Naive thymus-derived CD8-positive, alpha-beta T cell (primary cell): ENCODE results near the gene ZBTB7A. TPM values are rescaled to one million over a fixed set of nuclear protein-coding genes. Genes with fewer than 3 reads are reported as not detected.

ENCODE experiments used
- ATAC-seq, 2 donors: fragments of 150-1000 bp; cut with Tn5 transposase in 1 of 2; sonication (Bioruptor Pico), chemical (Tn5 transposase) in 1 of 2; 1 replicate in 1 of 2; 2 replicates in 1 of 2; pipeline ENCODE4 v1.10.0; 2021; ENCODE audit warnings: mild to moderate bottlenecking in 2 of 2, moderate library complexity in 2 of 2
- POLR2A ChIA-PET: fragments of 350-600 bp; sonication (Branson Sonifier 250); formaldehyde crosslinking; loops from one replicate; lab custom pipeline; 2021; ENCODE audit warnings: antibody characterized with exemption; lab: Charles Lee
- DNase-seq, 10 donors: peaks; one replicate each; pipeline versions ENCODE4 v3.0.0 to v3.0.0-alpha.2; 2020 to 2022
- H3K27ac Mint-ChIP-seq, 10 donors: one replicate each; pipeline ENCODE4 v1.8.0; 2020 to 2022; ENCODE audit warnings: mild to moderate bottlenecking in 10 of 10, mixed read lengths in 10 of 10, moderate library complexity in 4 of 10, inconsistent platforms in 1 of 10
- H3K27me3 Mint-ChIP-seq, 5 donors: one replicate each; pipeline ENCODE4 v1.8.0; 2021 to 2022; ENCODE audit warnings: mixed read lengths in 5 of 5
- H3K36me3 Mint-ChIP-seq, 3 donors: one replicate each; pipeline ENCODE4 v1.8.0; 2020 to 2022; ENCODE audit warnings: mixed read lengths in 3 of 3, mild to moderate bottlenecking in 2 of 3, inconsistent platforms in 1 of 3
- H3K4me1 Mint-ChIP-seq, 4 donors: one replicate each; pipeline ENCODE4 v1.8.0; 2021 to 2022; ENCODE audit warnings: mixed read lengths in 4 of 4
- H3K4me3 Mint-ChIP-seq, 10 donors: one replicate each; pipeline ENCODE4 v1.8.0; 2020 to 2022; ENCODE audit warnings: mild to moderate bottlenecking in 10 of 10, mixed read lengths in 10 of 10, moderate library complexity in 6 of 10, inconsistent platforms in 1 of 10
- H3K9me3 Mint-ChIP-seq, 9 donors: one replicate each; pipeline ENCODE4 v1.8.0; 2020 to 2022; ENCODE audit warnings: mixed read lengths in 9 of 9, mild to moderate bottlenecking in 3 of 9, inconsistent platforms in 1 of 9, moderate library complexity in 1 of 9
- polyA plus RNA-seq, 3 donors: library from polyadenylated mRNA; unstranded; fragments of 300-500 nt; fragmentation: Illumina TruSeq; gene quantifications; one replicate each; pipeline ENCODE4 v1.2.3, GENCODE V29; 2021
- total RNA-seq, 8 experiments: library from RNA in 2 of 8; stranded (reverse) in 2 of 8; gene quantifications; one replicate each; pipeline ENCODE4 v1.2.3 and lab custom pipeline; 2021 to 2026

ZBTB7A gene
- total and polyA plus RNA-seq, 5 experiments from 2014 or later: 31.3 to 59.9 (median 52.2) TPM

DNA sequence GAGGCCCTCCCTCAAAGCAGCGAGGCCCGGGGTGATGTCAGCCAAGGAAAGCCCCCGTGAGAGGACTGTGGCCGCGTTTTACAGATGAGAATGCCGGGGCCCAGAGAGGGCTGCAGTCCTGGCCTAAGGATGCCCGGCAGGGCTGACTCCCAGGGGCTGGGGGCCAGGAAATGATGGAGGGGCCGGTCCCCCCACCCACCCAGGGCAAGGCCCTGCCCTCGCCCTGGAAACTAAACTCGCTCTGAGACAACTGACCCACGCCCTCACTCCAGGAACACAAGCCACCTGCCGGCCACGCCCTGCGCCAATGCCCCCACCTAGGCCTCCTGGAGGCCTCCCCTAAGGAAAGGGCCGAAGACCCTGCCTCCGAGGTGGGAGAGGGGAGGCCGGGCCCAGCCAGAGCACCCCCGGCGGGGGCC is 7.2 kb downstream of the ZBTB7A start:
- Mint-ChIP-seq H3K36me3 (peaks cover 0 to 30% (median 2%) of the 10 kb centered on the region in 3 donors), H3K27ac (peak overlapping the region in 5 of 10 donors; percentile 32 to 88 (median 83)), H3K4me3 (peak overlapping the region in 6 of 10 donors; percentile 4 to 70 (median 46)), H3K27me3 (no peaks in the 10 kb centered on the region), H3K9me3 (no peaks in the 10 kb centered on the region), H3K4me1 (peaks cover 8 to 55% (median 42%) of the 10 kb centered on the region in 4 donors)
- POLR2A ChIA-PET: interaction anchor here (0.5 to 1.4 kb wide), 4 partner anchors 25 to 71 kb away, joined by 3 to 4 read pairs (median 4); no protein-coding TSS in a partner anchor
- ATAC-seq: no peak
- DNase-seq: no peak

GRCh38 chr19:4058693-4059452 is 7.8 kb downstream of the ZBTB7A start:
- peak overlapping the region in 4 of 10 donors; percentile 4 to 70 (median 52) for H3K4me3 Mint-ChIP-seq
- DNase-seq (no peak), ATAC-seq (no peak)
- no peaks in the 10 kb centered on the region for H3K9me3 Mint-ChIP-seq
- peaks cover 8 to 52% (median 41%) of the 10 kb centered on the region in 4 donors for H3K4me1 Mint-ChIP-seq
- no peaks in the 10 kb centered on the region for H3K27me3 Mint-ChIP-seq
- peaks cover 0 to 31% (median 2%) of the 10 kb centered on the region in 3 donors for H3K36me3 Mint-ChIP-seq
- POLR2A ChIA-PET: interaction anchor here (0.5 to 1.4 kb wide), 6 partner anchors 13 to 1615 kb away, joined by 3 to 6 read pairs (median 4); no protein-coding TSS in a partner anchor
- peak overlapping the region in 5 of 10 donors; percentile 32 to 84 (median 68) for H3K27ac Mint-ChIP-seq

GRCh38 chr19:4057931-4058692 is 8.6 kb downstream of the ZBTB7A start:
- H3K36me3 Mint-ChIP-seq: peaks cover 6 to 39% (median 10%) of the 10 kb centered on the region in 3 donors
- peak overlapping the region in 8 of 10 donors; percentile 56 to 92 (median 82) for H3K27ac Mint-ChIP-seq
- H3K4me1 Mint-ChIP-seq: peaks cover 14 to 53% (median 42%) of the 10 kb centered on the region in 4 donors
- H3K27me3 Mint-ChIP-seq: no peaks in the 10 kb centered on the region
- ATAC-seq (peak; percentile 8 to 13), DNase-seq (peak in 1 of 10 donors; percentile 36)
- no peaks in the 10 kb centered on the region for H3K9me3 Mint-ChIP-seq
- peak overlapping the region in 5 of 10 donors; percentile 24 to 66 (median 45) for H3K4me3 Mint-ChIP-seq
- POLR2A ChIA-PET: interaction anchor here (0.5 to 1.4 kb wide), 7 partner anchors 13 to 1616 kb away, joined by 3 to 6 read pairs (median 4); no protein-coding TSS in a partner anchor

GRCh38 chr19:4055209-4055552 is 11.5 kb downstream of the ZBTB7A start:
- H3K27ac Mint-ChIP-seq: peak overlapping the region in 1 of 10 donors; percentile 29
- no peaks in the 10 kb centered on the region for H3K9me3 Mint-ChIP-seq
- H3K4me1 Mint-ChIP-seq: peaks cover 25 to 48% (median 43%) of the 10 kb centered on the region in 4 donors
- POLR2A ChIA-PET: no interaction called here
- H3K4me3 Mint-ChIP-seq: no peak overlapping the region
- DNase-seq (no peak), ATAC-seq (no peak)
- peaks cover 6 to 56% (median 18%) of the 10 kb centered on the region in 3 donors for H3K36me3 Mint-ChIP-seq
- no peaks in the 10 kb centered on the region for H3K27me3 Mint-ChIP-seq

DNA sequence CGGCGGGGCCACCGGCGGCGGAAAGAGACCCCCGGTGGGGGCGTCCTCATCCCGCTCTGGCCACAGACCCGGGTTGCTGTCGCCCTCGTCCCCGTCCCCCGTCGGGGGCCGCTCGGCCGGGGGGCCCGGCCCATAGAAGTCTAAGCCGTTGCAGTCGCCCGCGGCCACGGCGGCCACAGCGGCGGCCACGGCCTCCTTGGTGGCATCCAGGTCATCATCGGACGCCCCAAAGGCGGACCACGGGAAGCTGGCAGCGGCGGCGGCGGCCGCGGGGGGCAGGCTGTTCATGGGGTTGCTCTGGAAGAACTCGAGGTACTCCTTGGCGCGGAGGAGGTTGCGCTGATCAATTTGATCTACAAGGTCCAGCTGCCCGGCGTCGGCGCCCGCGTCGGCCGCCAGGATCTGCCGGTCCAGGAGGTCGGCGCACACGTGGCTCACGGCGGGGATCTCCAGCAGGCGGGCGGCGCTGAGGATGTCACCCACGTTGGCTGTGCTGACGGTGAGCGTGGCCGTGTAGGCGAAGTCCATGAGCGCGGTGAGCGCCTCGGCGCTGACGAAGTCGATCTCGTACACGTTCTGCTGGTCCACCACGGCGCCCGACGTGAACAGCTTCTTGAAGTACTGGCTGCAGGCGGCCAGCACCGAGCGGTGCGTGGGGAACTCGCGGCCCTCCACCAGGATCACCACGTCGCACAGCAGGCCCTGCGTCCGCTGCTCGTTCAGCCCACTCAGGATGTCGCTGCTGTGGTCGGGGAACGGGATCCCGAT is 12.1 kb downstream of the ZBTB7A start:
- Mint-ChIP-seq H3K36me3 (peaks cover 6 to 62% (median 18%) of the 10 kb centered on the region in 3 donors), H3K4me1 (peaks cover 26 to 52% (median 47%) of the 10 kb centered on the region in 4 donors), H3K27me3 (no peaks in the 10 kb centered on the region), H3K9me3 (no peaks in the 10 kb centered on the region), H3K4me3 (no peak overlapping the region), H3K27ac (no peak overlapping the region)
- ATAC-seq: no peak
- POLR2A ChIA-PET: no interaction called here
- DNase-seq: no peak

GRCh38 chr19:4053423-4054324 is 13.0 kb downstream of the ZBTB7A start:
- POLR2A ChIA-PET: interaction anchor here (1.2 kb wide), 1 partner anchor 9 kb away, joined by 4 read pairs; no protein-coding TSS in a partner anchor
- Mint-ChIP-seq H3K4me1 (peaks cover 27 to 53% (median 48%) of the 10 kb centered on the region in 4 donors), H3K4me3 (peak overlapping the region in 8 of 10 donors; percentile 19 to 72 (median 48)), H3K36me3 (peaks cover 6 to 70% (median 18%) of the 10 kb centered on the region in 3 donors), H3K27me3 (no peaks in the 10 kb centered on the region), H3K9me3 (no peaks in the 10 kb centered on the region), H3K27ac (peak overlapping the region in 8 of 10 donors; percentile 63 to 91 (median 79))
- DNase-seq (no peak), ATAC-seq (no peak)

DNA sequence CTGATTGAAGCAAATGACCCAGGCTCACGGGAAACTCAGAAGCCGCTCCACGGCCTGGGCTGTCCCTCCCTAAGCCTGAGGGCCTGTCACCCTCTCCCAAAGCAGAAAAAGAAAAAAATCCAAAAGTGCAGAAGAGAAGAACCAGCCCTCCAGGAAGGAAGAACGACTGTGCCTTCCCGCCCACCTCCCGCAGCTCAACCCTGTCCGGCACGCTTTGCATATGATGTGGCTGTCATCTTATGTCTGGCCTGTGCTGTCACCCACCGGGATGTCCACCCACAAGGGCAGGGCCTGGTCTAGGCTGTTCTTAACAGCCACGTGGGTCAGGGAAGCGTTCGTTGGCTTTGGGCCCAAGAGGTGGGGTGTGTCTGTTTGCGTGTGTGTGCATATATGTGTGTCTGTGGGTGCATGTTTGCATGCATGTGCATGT is 13.7 kb downstream of the ZBTB7A start:
- DNase-seq (no peak), ATAC-seq (no peak)
- Mint-ChIP-seq H3K27me3 (no peaks in the 10 kb centered on the region), H3K36me3 (peaks cover 6 to 77% (median 18%) of the 10 kb centered on the region in 3 donors), H3K4me1 (peaks cover 27 to 53% (median 47%) of the 10 kb centered on the region in 4 donors), H3K27ac (peak overlapping the region in 8 of 10 donors; percentile 43 to 91 (median 79)), H3K9me3 (no peaks in the 10 kb centered on the region), H3K4me3 (peak overlapping the region in 8 of 10 donors; percentile 19 to 72 (median 42))
- POLR2A ChIA-PET: interaction anchor here (1.2 kb wide), 1 partner anchor 9 kb away, joined by 4 read pairs; no protein-coding TSS in a partner anchor

DNA sequence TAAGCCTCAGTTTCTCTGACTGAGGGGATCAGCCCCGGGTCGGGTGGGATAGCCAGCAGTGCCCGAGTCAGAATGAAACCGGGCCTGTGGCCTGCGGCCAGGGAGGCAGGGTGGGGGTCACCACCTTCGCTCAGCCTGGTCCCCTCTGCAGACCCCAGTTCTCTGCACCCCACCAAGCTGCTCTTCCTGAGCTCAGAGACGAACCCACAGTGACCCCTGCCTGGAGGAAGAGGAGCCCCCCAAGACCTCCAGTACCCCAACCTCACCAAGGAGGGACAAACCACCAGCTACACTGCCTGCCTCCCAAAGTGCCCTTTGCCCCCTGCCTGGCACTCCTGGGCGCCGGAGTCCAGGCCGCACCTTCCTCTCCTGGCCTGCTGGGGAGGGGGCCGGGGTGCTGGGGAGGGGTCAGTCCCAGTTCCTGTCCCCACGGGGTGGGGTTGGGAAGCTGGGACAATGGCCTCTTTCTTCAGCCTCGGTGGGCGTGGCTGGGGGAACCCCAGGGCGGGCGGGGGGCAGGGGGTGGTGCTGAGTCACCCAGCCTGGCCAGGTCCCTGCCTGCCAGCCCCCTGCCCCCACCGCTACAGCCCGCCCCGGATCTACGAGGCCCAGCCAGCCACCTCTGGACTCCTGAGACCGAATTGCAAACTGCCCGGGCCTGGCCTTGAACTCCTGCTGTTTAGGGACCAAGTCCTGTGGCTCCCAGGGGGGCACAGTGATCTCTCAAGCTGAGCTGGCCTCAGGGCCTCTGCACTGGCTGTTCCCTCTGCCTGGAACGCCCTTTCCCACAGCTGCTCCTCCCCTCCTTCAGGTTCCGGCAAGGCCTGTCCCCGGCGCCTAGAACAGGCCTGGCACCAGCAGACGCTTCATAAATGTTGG is 14.3 kb downstream of the ZBTB7A start:
- H3K4me3 Mint-ChIP-seq: peak overlapping the region in 6 of 10 donors; percentile 22 to 60 (median 42)
- peaks cover 6 to 78% (median 19%) of the 10 kb centered on the region in 3 donors for H3K36me3 Mint-ChIP-seq
- H3K27ac Mint-ChIP-seq: peak overlapping the region in 7 of 10 donors; percentile 43 to 91 (median 79)
- H3K4me1 Mint-ChIP-seq: peaks cover 27 to 48% (median 41%) of the 10 kb centered on the region in 4 donors
- no peaks in the 10 kb centered on the region for H3K9me3 Mint-ChIP-seq
- no peak for ATAC-seq
- DNase-seq: no peak
- H3K27me3 Mint-ChIP-seq: no peaks in the 10 kb centered on the region
- POLR2A ChIA-PET: interaction anchor here (0.5 to 1.2 kb wide), 2 partner anchors 10 to 64 kb away, joined by 3 to 4 read pairs; no protein-coding TSS in a partner anchor

GRCh38 chr19:4051175-4052101 is 15.3 kb downstream of the ZBTB7A start:
- H3K9me3 Mint-ChIP-seq: no peaks in the 10 kb centered on the region
- peaks cover 28 to 49% (median 43%) of the 10 kb centered on the region in 4 donors for H3K4me1 Mint-ChIP-seq
- POLR2A ChIA-PET: interaction anchor here (0.6 to 1.1 kb wide), 2 partner anchors 10 to 467 kb away, joined by 3 read pairs; no protein-coding TSS in a partner anchor
- DNase-seq (no peak), ATAC-seq (peak in 1 of 2 donors; percentile 9)
- H3K36me3 Mint-ChIP-seq: peaks cover 6 to 73% (median 19%) of the 10 kb centered on the region in 3 donors
- peak overlapping the region in 6 of 10 donors; percentile 14 to 67 (median 38) for H3K4me3 Mint-ChIP-seq
- no peaks in the 10 kb centered on the region for H3K27me3 Mint-ChIP-seq
- H3K27ac Mint-ChIP-seq: peak overlapping the region; percentile 34 to 87 (median 77)
